ENCODE data around the gene NAP1L1.

GRCh38 chr12:75996861-75997447, 87.5 kb downstream of the NAP1L1 start:
- TF ChIP-seq CTCF (IDR thresholded peaks at IDR 0.05; ENCODE audit: low read length): no peak
- no peak for TF ChIP-seq EZH2 (IDR thresholded peaks at IDR 0.05; ENCODE audit: borderline replicate concordance, low read length)

Data from OCI-LY1 (cell line).